ENCODE measurements around the gene KLK11.

KLK11 gene

GRCh38 chr19:51026554-51026831, at the start of gene KLK11:
Gene KLK11, minus strand, starts transcription at chr19:51026616. Its CDS starts 985 bp downstream, at chr19:51025631.
- DNase-seq (ENCODE audit: low spot score) = no peak

- DNase-seq (ENCODE audit: low spot score) = no peak
These were observed 49.6 kb upstream of the KLK11 start for GRCh38 chr19:51075998-51076397.

GRCh38 chr19:51071095-51071405, 44.6 kb upstream of the KLK11 start:
- DNase-seq (ENCODE audit: low spot score) = no peak

- no peak for DNase-seq (ENCODE audit: low spot score)
These were observed 44.1 kb upstream of the KLK11 start for GRCh38 chr19:51070334-51071094.

- DNase-seq (ENCODE audit: low spot score) = no peak
These were observed 40.2 kb upstream of the KLK11 start for GRCh38 chr19:51066393-51067186.

GRCh38 chr19:51065221-51065960, 39.0 kb upstream of the KLK11 start:
- DNase-seq (ENCODE audit: low spot score) = no peak

GRCh38 chr19:51064534-51065220, 38.3 kb upstream of the KLK11 start, which contains the start of gene KLK13:
Gene KLK13, minus strand, starts transcription at chr19:51065092. Its CDS starts 25 bp downstream, at chr19:51065067.
- DNase-seq (ENCODE audit: low spot score) = peak; percentile 82

- no peak for DNase-seq (ENCODE audit: low spot score)
These were observed 37.2 kb upstream of the KLK11 start for GRCh38 chr19:51063664-51064063.

- DNase-seq (ENCODE audit: low spot score) = no peak
These were observed 34.6 kb upstream of the KLK11 start for GRCh38 chr19:51060973-51061372.

- DNase-seq (ENCODE audit: low spot score) = no peak
These were observed 33.9 kb upstream of the KLK11 start for GRCh38 chr19:51060336-51060735.

- DNase-seq (ENCODE audit: low spot score) = peak; percentile 44
These were observed 33.3 kb upstream of the KLK11 start for GRCh38 chr19:51059715-51060114.

GRCh38 chr19:51055866-51056265, 29.4 kb upstream of the KLK11 start:
- no peak for DNase-seq (ENCODE audit: low spot score)

- DNase-seq (ENCODE audit: low spot score) = no peak
These were observed 20.6 kb upstream of the KLK11 start for GRCh38 chr19:51047031-51047335.

GRCh38 chr19:51044327-51044726, 17.9 kb upstream of the KLK11 start:
- no peak for DNase-seq (ENCODE audit: low spot score)

- no peak for DNase-seq (ENCODE audit: low spot score)
These were observed 17.1 kb upstream of the KLK11 start for GRCh38 chr19:51043497-51043896.

GRCh38 chr19:51040151-51040550, 13.7 kb upstream of the KLK11 start:
- peak; percentile 91 for DNase-seq (ENCODE audit: low spot score)

- no peak for DNase-seq (ENCODE audit: low spot score)
These were observed 10.1 kb upstream of the KLK11 start for GRCh38 chr19:51036519-51036918.

- DNase-seq (ENCODE audit: low spot score) = no peak
These were observed 8.3 kb upstream of the KLK11 start, which contains the start of gene KLK12 for GRCh38 chr19:51034704-51035103. Gene KLK12, minus strand, starts transcription at chr19:51035002. Its CDS starts 381 bp downstream, at chr19:51034621.

GRCh38 chr19:51031880-51032225, 5.4 kb upstream of the KLK11 start:
- no peak for DNase-seq (ENCODE audit: low spot score)

- no peak for DNase-seq (ENCODE audit: low spot score)
These were observed 4.9 kb upstream of the KLK11 start for GRCh38 chr19:51031220-51031879.

- peak; percentile 65 for DNase-seq (ENCODE audit: low spot score)
These were observed 4.2 kb upstream of the KLK11 start for GRCh38 chr19:51030631-51031030.

- peak; percentile 51 for DNase-seq (ENCODE audit: low spot score)
These were observed 3.3 kb upstream of the KLK11 start for GRCh38 chr19:51029718-51030117.

All from SW480 (cell line).